MCF 10A (cell line): Measurements from ENCODE around the gene COL23A1. TPM values are rescaled to one million over a fixed set of nuclear protein-coding genes. Genes with fewer than 3 reads are reported as not detected.

Experiments
- BruUV-seq: library from RNA; stranded (reverse); fragments of 400-500 nt; replicated peaks from 2 replicates; lab custom pipeline; 2021; lab: Mats Ljungman, UMichigan
- CTCF ChIA-PET: fragments of 300-600 bp; sonication (Branson Sonifier 250); formaldehyde crosslinking; extraction: SDS; loops from one replicate; lab custom pipeline; 2021; ENCODE audit warnings: antibody characterized with exemption, inconsistent platforms; lab: Yijun Ruan, JAX
- POLR2A ChIA-PET: fragments of 300-600, 350-650 bp; sonication (Branson Sonifier 250); formaldehyde crosslinking; extraction: SDS; loops from one replicate; lab custom pipeline; 2020; ENCODE audit warnings: antibody characterized with exemption, inconsistent platforms; lab: Yijun Ruan, JAX
- DNase-seq: peaks from one replicate; pipeline ENCODE4 v3.0.0-alpha.2; 2018; ENCODE audit not compliant: unreplicated experiment
- H3K27ac Mint-ChIP-seq: one replicate; pipeline ENCODE4 v1.8.0; 2022; ENCODE audit warnings: mild to moderate bottlenecking, low read depth, mixed read lengths; ENCODE audit not compliant: unreplicated experiment
- H3K27me3 Mint-ChIP-seq: one replicate; pipeline ENCODE4 v1.8.0; 2022; ENCODE audit warnings: mixed read lengths; ENCODE audit not compliant: insufficient read depth, unreplicated experiment
- H3K36me3 Mint-ChIP-seq: one replicate; pipeline ENCODE4 v1.8.0; 2022; ENCODE audit warnings: mild to moderate bottlenecking, moderate library complexity, mixed read lengths; ENCODE audit not compliant: insufficient read depth, unreplicated experiment
- H3K4me1 Mint-ChIP-seq: one replicate; pipeline ENCODE4 v1.8.0; 2022; ENCODE audit warnings: mixed read lengths; ENCODE audit not compliant: insufficient read depth, unreplicated experiment
- H3K4me3 Mint-ChIP-seq: one replicate; pipeline ENCODE4 v1.8.0; 2022; ENCODE audit warnings: mild to moderate bottlenecking, moderate library complexity, mixed read lengths; ENCODE audit not compliant: unreplicated experiment
- H3K9me3 Mint-ChIP-seq: one replicate; pipeline ENCODE4 v1.8.0; 2022; ENCODE audit warnings: mixed read lengths; ENCODE audit not compliant: unreplicated experiment
- intact Hi-C: fragments of 100-400 bp; cut with micrococcal nuclease; formaldehyde crosslinking; loops from 2 replicates; pipeline ENCODE4 v1.14.1; 2022
- total RNA-seq: library from RNA; stranded (reverse); gene quantifications from 2 replicates; pipeline ENCODE4 v1.2.3, GENCODE V29; 2022
- TF ChIP-seq, protein P1 (sequence below): fragments of 200-600 bp; IDR thresholded peaks from one replicate; pipeline ENCODE4 v1.8.0; 2022; ENCODE audit warnings: antibody characterized with exemption, mild to moderate bottlenecking; ENCODE audit not compliant: unreplicated experiment

The COL23A1 gene
- total RNA-seq, 1 experiment from 2014 or later, result not detected

- no TSS peak for BruUV-seq
- no peaks in the 10 kb centered on the region for H3K9me3 Mint-ChIP-seq
- ChIA-PET POLR2A (no interaction called here), CTCF (interaction anchor here (0.6 to 1.3 kb wide), 3 partner anchors 9 to 1190 kb away, joined by 3 read pairs; no protein-coding TSS in a partner anchor)
- H3K27ac Mint-ChIP-seq, result no peak overlapping the region
- DNase-seq, result no peak
- intact Hi-C loops, result no loop called here
- no peaks in the 10 kb centered on the region for H3K36me3 Mint-ChIP-seq
- H3K4me3 Mint-ChIP-seq, result no peak overlapping the region
- TF ChIP-seq, protein P1, sequence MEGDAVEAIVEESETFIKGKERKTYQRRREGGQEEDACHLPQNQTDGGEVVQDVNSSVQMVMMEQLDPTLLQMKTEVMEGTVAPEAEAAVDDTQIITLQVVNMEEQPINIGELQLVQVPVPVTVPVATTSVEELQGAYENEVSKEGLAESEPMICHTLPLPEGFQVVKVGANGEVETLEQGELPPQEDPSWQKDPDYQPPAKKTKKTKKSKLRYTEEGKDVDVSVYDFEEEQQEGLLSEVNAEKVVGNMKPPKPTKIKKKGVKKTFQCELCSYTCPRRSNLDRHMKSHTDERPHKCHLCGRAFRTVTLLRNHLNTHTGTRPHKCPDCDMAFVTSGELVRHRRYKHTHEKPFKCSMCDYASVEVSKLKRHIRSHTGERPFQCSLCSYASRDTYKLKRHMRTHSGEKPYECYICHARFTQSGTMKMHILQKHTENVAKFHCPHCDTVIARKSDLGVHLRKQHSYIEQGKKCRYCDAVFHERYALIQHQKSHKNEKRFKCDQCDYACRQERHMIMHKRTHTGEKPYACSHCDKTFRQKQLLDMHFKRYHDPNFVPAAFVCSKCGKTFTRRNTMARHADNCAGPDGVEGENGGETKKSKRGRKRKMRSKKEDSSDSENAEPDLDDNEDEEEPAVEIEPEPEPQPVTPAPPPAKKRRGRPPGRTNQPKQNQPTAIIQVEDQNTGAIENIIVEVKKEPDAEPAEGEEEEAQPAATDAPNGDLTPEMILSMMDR, result no peak
- no peaks in the 10 kb centered on the region for H3K4me1 Mint-ChIP-seq
- H3K27me3 Mint-ChIP-seq, result peaks cover 45% of the 10 kb centered on the region
Measured at GRCh38 chr5:178298283-178298807, 291.8 kb downstream of the COL23A1 start.

DNA sequence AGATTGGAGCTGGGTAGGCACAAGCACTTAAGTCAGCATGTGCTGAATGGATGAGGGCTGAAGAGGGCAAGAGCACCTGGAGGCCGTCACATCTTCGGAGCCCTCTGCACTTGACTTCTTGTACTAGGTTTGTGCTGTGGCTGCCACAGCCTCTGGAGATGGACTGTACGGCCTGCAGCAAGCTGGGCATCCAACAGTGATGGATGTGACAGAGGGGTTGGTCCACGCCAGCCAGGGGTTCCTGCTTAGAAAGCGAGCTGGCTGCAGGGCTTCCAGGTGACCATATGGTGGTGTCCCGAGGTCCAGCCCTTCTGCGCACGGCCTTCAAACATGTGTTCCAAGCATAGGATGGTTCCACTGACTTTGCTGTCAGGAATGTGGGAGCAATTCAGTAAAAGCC is 292.4 kb downstream of the COL23A1 start:
- TF ChIP-seq, protein P1, result no peak
- H3K9me3 Mint-ChIP-seq, result no peaks in the 10 kb centered on the region
- CTCF ChIA-PET, result interaction anchor here (1.0 to 1.3 kb wide), 2 partner anchors 8 to 60 kb away, joined by 3 read pairs; no protein-coding TSS in a partner anchor
- BruUV-seq, result no TSS peak
- H3K36me3 Mint-ChIP-seq, result no peaks in the 10 kb centered on the region
- H3K27me3 Mint-ChIP-seq, result peaks cover 45% of the 10 kb centered on the region
- no peak for DNase-seq
- intact Hi-C loops, result no loop called here
- no peak overlapping the region for H3K4me3 Mint-ChIP-seq
- H3K4me1 Mint-ChIP-seq, result peaks cover 4% of the 10 kb centered on the region
- POLR2A ChIA-PET, result no interaction called here
- H3K27ac Mint-ChIP-seq, result no peak overlapping the region

DNA sequence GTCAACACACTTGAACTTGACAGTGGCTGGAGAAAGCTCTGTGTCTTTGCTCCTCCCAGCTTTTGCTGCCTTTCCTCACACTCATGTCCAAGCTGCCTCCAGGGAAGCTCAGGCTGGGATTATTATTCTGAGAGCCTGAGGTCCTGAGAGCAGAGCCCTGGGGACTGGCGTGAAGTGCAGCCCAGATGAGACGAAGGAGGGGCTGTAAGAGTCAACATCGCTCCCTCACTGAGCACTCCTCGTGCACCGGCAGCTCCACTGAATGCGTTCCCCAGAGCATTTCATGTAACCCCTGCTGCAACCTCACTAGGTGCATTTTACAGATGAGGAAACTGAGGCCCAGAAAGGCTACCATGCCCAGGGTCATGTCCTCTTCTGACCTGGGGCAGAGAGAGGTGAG is 294.1 kb downstream of the COL23A1 start:
- Mint-ChIP-seq H3K36me3 (no peaks in the 10 kb centered on the region), H3K27ac (no peak overlapping the region), H3K4me1 (peaks cover 4% of the 10 kb centered on the region), H3K4me3 (no peak overlapping the region), H3K9me3 (no peaks in the 10 kb centered on the region), H3K27me3 (peaks cover 45% of the 10 kb centered on the region)
- TF ChIP-seq, protein P1, result no peak
- no TSS peak for BruUV-seq
- no peak for DNase-seq
- ChIA-PET CTCF (interaction anchor here (0.6 to 1.6 kb wide), 2 partner anchors 16 to 165 kb away, joined by 3 to 6 read pairs; no protein-coding TSS in a partner anchor), POLR2A (interaction anchor here (0.6 kb wide), 1 partner anchor 133 kb away, joined by 3 read pairs; no protein-coding TSS in a partner anchor)
- intact Hi-C loops, result no loop called here

DNA sequence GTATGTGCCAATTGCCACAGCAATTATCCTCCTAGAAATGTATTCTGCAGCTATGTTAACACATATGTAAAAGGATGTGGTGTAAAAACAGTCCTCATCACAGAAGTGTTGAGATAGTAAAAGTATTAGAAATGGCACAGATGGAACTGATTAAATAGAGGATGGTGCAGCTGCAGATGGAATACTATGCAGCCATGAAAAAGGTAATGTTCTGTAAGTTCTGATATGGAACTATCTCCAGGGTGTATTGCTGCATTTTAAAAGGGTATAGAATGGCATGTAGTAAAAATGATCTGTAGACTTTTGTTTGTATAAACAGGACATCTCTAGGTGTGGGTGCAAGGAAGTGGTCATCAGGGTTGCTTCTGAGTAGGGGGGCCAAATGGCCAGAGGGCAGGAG is 294.6 kb downstream of the COL23A1 start:
- CTCF ChIA-PET, result interaction anchor here (0.7 to 1.6 kb wide), 2 partner anchors 16 to 436 kb away, joined by 3 to 6 read pairs; no protein-coding TSS in a partner anchor
- Mint-ChIP-seq H3K36me3 (no peaks in the 10 kb centered on the region), H3K27ac (no peak overlapping the region), H3K4me1 (peaks cover 4% of the 10 kb centered on the region), H3K9me3 (no peaks in the 10 kb centered on the region), H3K4me3 (no peak overlapping the region), H3K27me3 (peaks cover 44% of the 10 kb centered on the region)
- TF ChIP-seq, protein P1, result no peak
- intact Hi-C loops, result no loop called here
- POLR2A ChIA-PET, result interaction anchor here (0.6 kb wide), 1 partner anchor 134 kb away, joined by 3 read pairs; no protein-coding TSS in a partner anchor
- DNase-seq, result no peak
- no TSS peak for BruUV-seq
